ENCODE data around the gene TECTA. TPM values are rescaled to one million over a fixed set of nuclear protein-coding genes. Genes with fewer than 3 reads are reported as not detected.

Gene TECTA
- total and polyA plus RNA-seq, 8 donors, result 0.06 to 1.4 (median 0.25) TPM; not detected in 3

DNA sequence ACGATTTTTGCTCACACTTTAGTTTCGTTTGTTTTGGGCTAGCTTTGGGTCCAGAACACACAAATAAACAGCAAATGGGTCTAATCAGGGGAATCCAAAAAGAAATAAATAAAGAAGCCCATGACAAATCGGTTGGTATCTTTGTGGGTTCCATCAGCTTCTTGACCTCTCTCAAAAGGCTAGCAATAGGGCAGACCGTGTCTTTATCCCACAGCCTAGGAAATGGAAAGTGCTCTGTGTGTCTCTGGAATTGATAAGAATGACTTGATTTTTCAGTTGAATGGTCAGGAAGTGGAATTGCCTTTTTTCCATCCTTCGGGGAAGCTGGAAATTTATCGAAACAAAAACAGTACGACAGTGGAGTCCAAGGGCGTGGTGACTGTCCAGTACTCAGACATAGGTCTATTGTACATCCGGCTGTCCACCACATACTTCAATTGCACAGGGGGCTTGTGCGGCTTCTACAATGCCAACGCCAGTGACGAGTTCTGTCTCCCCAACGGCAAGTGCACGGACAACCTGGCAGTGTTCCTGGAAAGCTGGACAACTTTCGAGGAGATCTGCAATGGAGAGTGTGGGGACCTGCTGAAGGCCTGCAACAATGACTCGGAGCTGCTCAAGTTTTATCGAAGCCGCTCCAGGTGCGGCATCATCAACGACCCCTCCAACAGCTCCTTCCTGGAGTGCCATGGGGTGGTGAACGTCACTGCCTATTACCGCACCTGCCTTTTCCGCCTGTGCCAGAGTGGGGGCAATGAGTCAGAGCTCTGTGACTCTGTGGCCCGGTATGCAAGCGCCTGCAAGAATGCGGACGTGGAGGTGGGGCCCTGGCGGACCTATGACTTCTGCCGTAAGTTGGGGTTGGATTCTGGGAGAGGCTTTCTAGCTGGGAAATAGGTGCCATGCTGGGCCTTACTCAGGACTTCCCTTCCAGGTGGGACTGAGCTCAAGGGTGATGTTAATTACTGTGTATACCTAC lies 28.6 kb downstream of the TECTA start:
- H3K27ac ChIP-seq, result no peak overlapping the region
- no peaks in the 10 kb centered on the region for H3K27me3 ChIP-seq
- peaks cover 0 to 5% (median 0%) of the 10 kb centered on the region in 4 donors for H3K36me3 ChIP-seq
- 93 to 94% (median 94%) methylated on average over 29 of the region's 29 CpGs for WGBS, 5 donors
- intact Hi-C loops (cut with DNase I; ENCODE audit: low total_unique reads), result no loop called here
- TF ChIP-seq POLR2AphosphoS5 (IDR thresholded peaks at IDR 0.05), result no peak
- TF ChIP-seq, protein P1, sequence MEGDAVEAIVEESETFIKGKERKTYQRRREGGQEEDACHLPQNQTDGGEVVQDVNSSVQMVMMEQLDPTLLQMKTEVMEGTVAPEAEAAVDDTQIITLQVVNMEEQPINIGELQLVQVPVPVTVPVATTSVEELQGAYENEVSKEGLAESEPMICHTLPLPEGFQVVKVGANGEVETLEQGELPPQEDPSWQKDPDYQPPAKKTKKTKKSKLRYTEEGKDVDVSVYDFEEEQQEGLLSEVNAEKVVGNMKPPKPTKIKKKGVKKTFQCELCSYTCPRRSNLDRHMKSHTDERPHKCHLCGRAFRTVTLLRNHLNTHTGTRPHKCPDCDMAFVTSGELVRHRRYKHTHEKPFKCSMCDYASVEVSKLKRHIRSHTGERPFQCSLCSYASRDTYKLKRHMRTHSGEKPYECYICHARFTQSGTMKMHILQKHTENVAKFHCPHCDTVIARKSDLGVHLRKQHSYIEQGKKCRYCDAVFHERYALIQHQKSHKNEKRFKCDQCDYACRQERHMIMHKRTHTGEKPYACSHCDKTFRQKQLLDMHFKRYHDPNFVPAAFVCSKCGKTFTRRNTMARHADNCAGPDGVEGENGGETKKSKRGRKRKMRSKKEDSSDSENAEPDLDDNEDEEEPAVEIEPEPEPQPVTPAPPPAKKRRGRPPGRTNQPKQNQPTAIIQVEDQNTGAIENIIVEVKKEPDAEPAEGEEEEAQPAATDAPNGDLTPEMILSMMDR (IDR thresholded peaks at IDR 0.05), result no peak
- no peak for TF ChIP-seq POLR2A (IDR thresholded peaks at IDR 0.05)
- TF ChIP-seq EP300 (IDR thresholded peaks at IDR 0.05), result no peak
- DNase-seq, result no peak
- H3K9me3 ChIP-seq, result no peaks in the 10 kb centered on the region
- H3K4me3 ChIP-seq, result no peak overlapping the region
- H3K4me1 ChIP-seq, result no peaks in the 10 kb centered on the region

DNA sequence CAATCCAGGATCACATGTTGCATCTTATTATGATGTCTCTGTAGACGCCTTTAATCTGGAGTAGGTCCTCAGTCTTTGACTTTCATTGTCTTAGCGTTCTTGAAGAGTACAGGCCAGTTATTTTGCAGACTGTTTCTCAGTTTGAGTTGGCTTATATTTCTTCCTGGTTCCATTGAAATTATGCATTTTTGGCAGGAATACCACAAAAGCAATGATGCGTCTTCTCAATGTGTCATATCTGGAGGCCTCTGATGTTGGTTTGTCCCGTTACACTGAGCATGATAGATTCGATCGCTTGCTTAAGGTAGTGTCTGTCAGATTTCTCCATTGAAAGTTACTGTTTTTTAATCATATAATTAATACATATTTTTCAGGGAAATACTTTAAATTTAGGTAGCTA lies 30.6 kb downstream of the TECTA start:
- no peaks in the 10 kb centered on the region for H3K4me1 ChIP-seq
- TF ChIP-seq, protein P1 (IDR thresholded peaks at IDR 0.05), result no peak
- TF ChIP-seq POLR2AphosphoS5 (IDR thresholded peaks at IDR 0.05), result no peak
- TF ChIP-seq EP300 (IDR thresholded peaks at IDR 0.05), result no peak
- TF ChIP-seq POLR2A (IDR thresholded peaks at IDR 0.05), result no peak
- no peaks in the 10 kb centered on the region for H3K27me3 ChIP-seq
- intact Hi-C loops (cut with DNase I; ENCODE audit: low total_unique reads), result no loop called here
- no peak overlapping the region for H3K4me3 ChIP-seq
- DNase-seq, result no peak
- 92 to 96% (median 94%) methylated on average over 6 of the region's 6 CpGs for WGBS, 5 donors
- H3K9me3 ChIP-seq, result no peaks in the 10 kb centered on the region
- H3K36me3 ChIP-seq, result peaks cover 0 to 5% (median 0%) of the 10 kb centered on the region in 4 donors
- H3K27ac ChIP-seq, result no peak overlapping the region

DNA sequence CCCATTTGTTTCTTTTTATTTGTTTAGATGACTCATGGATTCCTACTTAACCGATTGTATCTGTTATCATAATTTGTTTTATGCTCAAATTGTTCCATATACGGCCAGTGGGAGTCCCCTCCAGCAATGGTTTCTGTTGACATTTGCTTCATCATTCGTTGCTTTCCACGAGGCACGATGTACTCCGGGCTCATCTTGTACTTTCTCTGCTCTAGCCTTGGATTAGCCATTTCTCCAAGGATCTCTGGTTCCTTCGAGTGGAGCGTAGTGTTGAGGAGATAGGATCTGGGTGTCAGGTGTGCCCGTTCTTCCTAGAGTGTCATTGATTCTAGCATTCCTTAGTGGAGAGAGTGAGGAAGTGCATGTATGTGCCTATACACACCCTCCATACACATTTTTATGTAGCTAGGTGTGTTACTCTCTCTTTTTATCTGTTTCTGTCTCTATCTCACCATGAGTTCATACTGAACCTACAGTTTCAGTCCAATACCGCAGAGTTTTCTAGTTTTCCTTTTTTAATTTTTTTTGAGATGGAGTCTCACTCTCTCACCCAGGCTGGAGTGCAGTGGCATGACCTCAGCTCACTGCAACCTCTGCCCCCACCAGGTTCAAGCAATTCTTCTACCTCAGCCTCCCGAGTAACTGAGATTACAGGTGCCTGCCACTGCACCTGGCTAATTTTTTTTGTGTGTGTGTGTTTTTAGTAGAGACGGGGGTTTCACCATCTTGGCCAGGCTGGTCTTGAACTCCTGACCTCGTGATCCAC lies 31.4 kb downstream of the TECTA start:
- DNase-seq, result no peak
- H3K4me3 ChIP-seq, result no peak overlapping the region
- H3K27me3 ChIP-seq, result no peaks in the 10 kb centered on the region
- WGBS, 5 donors, result 66 to 71% (median 69%) methylated on average over 13 of the region's 13 CpGs
- H3K27ac ChIP-seq, result no peak overlapping the region
- TF ChIP-seq, protein P1 (IDR thresholded peaks at IDR 0.05), result no peak
- TF ChIP-seq EP300 (IDR thresholded peaks at IDR 0.05), result no peak
- TF ChIP-seq POLR2AphosphoS5 (IDR thresholded peaks at IDR 0.05), result no peak
- TF ChIP-seq POLR2A (IDR thresholded peaks at IDR 0.05), result no peak
- H3K36me3 ChIP-seq, result peaks cover 0 to 5% (median 0%) of the 10 kb centered on the region in 4 donors
- intact Hi-C loops (cut with DNase I; ENCODE audit: low total_unique reads), result no loop called here
- H3K4me1 ChIP-seq, result no peaks in the 10 kb centered on the region
- H3K9me3 ChIP-seq, result no peaks in the 10 kb centered on the region

DNA sequence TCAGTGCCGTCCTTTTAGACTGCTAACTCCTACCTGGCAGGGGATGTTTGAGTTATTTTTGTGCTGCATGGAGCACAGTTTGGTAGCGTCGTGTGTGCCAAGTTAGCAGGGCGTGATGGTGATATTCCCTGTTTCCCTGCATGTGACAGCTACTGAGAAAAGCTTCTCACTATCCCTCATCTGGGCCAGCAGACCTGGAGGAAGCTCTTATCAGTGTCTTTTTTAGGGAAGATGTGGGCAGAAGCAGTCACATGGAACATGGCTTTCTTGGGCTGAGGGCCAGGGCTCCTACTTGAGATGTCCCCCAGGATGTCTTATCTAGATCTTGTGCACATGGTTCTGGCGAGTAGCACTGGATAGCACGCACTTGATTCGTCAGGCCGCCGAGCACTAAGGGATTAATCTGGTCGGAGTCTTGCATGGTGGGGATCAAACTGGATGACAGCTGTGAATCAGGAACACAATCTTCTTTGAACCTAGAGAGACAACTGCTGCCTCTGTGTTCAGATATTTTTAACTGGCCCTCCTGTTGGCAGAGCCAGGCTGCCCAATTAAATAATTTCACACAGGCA lies 33.8 kb downstream of the TECTA start:
- intact Hi-C loops (cut with DNase I; ENCODE audit: low total_unique reads), result no loop called here
- H3K27me3 ChIP-seq, result no peaks in the 10 kb centered on the region
- H3K4me3 ChIP-seq, result no peak overlapping the region
- no peak for DNase-seq
- H3K4me1 ChIP-seq, result no peaks in the 10 kb centered on the region
- no peaks in the 10 kb centered on the region for H3K9me3 ChIP-seq
- 81 to 86% (median 82%) methylated on average over 10 of the region's 10 CpGs for WGBS, 5 donors
- H3K36me3 ChIP-seq, result peaks cover 0 to 2% (median 0%) of the 10 kb centered on the region in 4 donors
- no peak overlapping the region for H3K27ac ChIP-seq
- TF ChIP-seq, protein P1 (IDR thresholded peaks at IDR 0.05), result no peak
- no peak for TF ChIP-seq POLR2AphosphoS5 (IDR thresholded peaks at IDR 0.05)
- no peak for TF ChIP-seq POLR2A (IDR thresholded peaks at IDR 0.05)
- TF ChIP-seq EP300 (IDR thresholded peaks at IDR 0.05), result no peak
